ENCODE data around the gene APOBEC4. TPM values are rescaled to one million over a fixed set of nuclear protein-coding genes. Genes with fewer than 3 reads are reported as not detected.

APOBEC4 gene
- total and polyA plus RNA-seq, 12 donors, result not detected

GRCh38 chr1:183645531-183645930 lies 7.6 kb downstream of the APOBEC4 start:
- H3K27ac ChIP-seq, result no peak overlapping the region
- no peaks in the 10 kb centered on the region for H3K4me1 ChIP-seq (replicated peaks in 1 of 2)
- DNase-seq, result no peak
- H3K27me3 ChIP-seq, result no peaks in the 10 kb centered on the region
- no peaks in the 10 kb centered on the region for H3K9me3 ChIP-seq (replicated peaks in 1 of 3)
- WGBS, 4 donors, result 87 to 93% (median 90%) methylated on average over 5 of the region's 5 CpGs
- no peak for TF ChIP-seq CTCF (IDR thresholded peaks at IDR 0.05)
- TF ChIP-seq POLR2A (IDR thresholded peaks at IDR 0.05), result no peak
- no peaks in the 10 kb centered on the region for H3K36me3 ChIP-seq (replicated peaks in 1 of 2)
- no peak overlapping the region for H3K4me3 ChIP-seq
- intact Hi-C loops (cut with DNase I), result no loop called here

- TF ChIP-seq CTCF (IDR thresholded peaks at IDR 0.05) (no peak), POLR2A (IDR thresholded peaks at IDR 0.05) (no peak)
- Histone ChIP-seq H3K27ac (no peak overlapping the region), H3K4me1 (replicated peaks in 1 of 2) (no peaks in the 10 kb centered on the region), H3K27me3 (no peaks in the 10 kb centered on the region), H3K4me3 (no peak overlapping the region), H3K36me3 (replicated peaks in 1 of 2) (no peaks in the 10 kb centered on the region), H3K9me3 (replicated peaks in 1 of 3) (no peaks in the 10 kb centered on the region)
- DNase-seq, result no peak
- 86 to 94% (median 90%) methylated on average over 3 of the region's 3 CpGs for WGBS, 4 donors
- intact Hi-C loops (cut with DNase I), result no loop called here
Observed at GRCh38 chr1:183642166-183642565, 10.9 kb downstream of the APOBEC4 start.

- WGBS, 4 donors, result 28 to 50% (median 38%) methylated on average over 1 of the region's 1 CpG
- intact Hi-C loops (cut with DNase I), result no loop called here
- no peak for TF ChIP-seq POLR2A (IDR thresholded peaks at IDR 0.05)
- TF ChIP-seq CTCF (IDR thresholded peaks at IDR 0.05), result no peak
- Histone ChIP-seq H3K36me3 (replicated peaks in 1 of 2) (no peaks in the 10 kb centered on the region), H3K4me3 (no peak overlapping the region), H3K27ac (no peak overlapping the region), H3K4me1 (replicated peaks in 1 of 2) (no peaks in the 10 kb centered on the region), H3K27me3 (no peaks in the 10 kb centered on the region), H3K9me3 (replicated peaks in 1 of 3) (no peaks in the 10 kb centered on the region)
- DNase-seq, result no peak
Observed at GRCh38 chr1:183640193-183640592, 12.9 kb downstream of the APOBEC4 start.

GRCh38 chr1:183638649-183639387 lies 14.3 kb downstream of the APOBEC4 start:
- H3K9me3 ChIP-seq (replicated peaks in 1 of 3), result no peaks in the 10 kb centered on the region
- WGBS, 4 donors, result 85 to 93% (median 88%) methylated on average over 7 of the region's 7 CpGs
- DNase-seq, result no peak
- no peaks in the 10 kb centered on the region for H3K36me3 ChIP-seq (replicated peaks in 1 of 2)
- H3K27ac ChIP-seq, result no peak overlapping the region
- intact Hi-C loops (cut with DNase I), result no loop called here
- H3K4me3 ChIP-seq, result no peak overlapping the region
- peaks cover 0 to 6% of the 10 kb centered on the region in 2 donors for H3K4me1 ChIP-seq (replicated peaks in 1 of 2)
- H3K27me3 ChIP-seq, result no peaks in the 10 kb centered on the region
- TF ChIP-seq POLR2A (IDR thresholded peaks at IDR 0.05), result no peak
- TF ChIP-seq CTCF (IDR thresholded peaks at IDR 0.05), result no peak
